CD4-positive, alpha-beta T cell treated with Interleukin-12 subunit alpha and Interleukin-12 subunit beta, for 1 hour (primary cell): Measurements from ENCODE around the gene MPEG1.
A peak's percentile ranks its signal among the peaks of the same experiment; 100 is the strongest.

Source experiments
- DNase-seq: peaks from one replicate; pipeline ENCODE4 v3.0.0-alpha.2; 2020

Gene MPEG1

DNA sequence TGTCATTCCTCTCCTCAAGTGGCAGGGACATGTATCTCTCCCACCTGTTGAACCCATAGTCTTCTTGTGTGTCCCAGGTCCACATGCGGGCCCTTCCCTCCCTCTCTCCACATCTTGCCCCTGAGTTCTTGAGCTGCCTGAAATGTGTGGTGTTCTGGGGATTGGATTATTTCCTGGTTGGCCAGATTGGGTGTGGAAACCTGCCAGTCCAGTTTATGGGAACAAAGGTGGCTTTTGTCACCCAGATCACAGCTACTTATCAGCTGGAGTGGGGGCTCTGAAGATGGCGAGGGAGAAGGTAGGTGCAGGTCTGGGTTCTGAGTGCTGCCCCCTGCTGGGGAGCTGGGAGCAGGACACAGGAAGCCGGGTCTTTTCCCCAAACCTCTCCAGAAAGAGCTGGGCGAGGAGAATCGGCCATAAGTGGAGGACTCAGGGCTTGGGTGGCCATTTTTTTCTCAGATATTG lies 26.6 kb downstream of the MPEG1 start:
- peak; percentile 58 for DNase-seq

DNA sequence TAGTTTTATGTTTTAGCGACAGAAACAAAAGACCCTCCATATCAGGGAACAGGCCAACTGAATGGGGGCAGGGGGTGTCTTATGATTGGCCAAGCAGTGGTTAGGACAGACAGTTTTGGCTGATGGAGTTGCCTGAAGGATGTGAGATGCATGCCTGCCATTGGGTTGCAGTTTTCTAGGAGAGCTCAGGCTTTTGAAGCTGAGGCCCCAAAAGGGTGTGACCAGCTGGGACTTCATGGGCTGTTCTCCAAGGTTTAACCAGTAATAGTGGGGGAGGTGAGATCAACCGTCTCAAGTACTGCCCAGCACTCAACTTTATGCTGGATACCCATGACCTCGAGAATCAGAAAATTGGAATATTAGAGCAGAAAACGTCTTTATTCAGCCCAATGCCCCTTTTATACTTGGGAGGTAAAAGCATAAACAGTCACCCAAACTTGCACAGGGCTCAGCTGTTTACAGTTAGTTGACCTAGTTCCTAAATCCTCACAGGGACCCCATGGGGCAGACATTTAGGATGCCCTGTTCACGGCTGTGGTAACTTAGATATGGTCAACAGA lies 27.3 kb downstream of the MPEG1 start:
- no peak for DNase-seq

DNA sequence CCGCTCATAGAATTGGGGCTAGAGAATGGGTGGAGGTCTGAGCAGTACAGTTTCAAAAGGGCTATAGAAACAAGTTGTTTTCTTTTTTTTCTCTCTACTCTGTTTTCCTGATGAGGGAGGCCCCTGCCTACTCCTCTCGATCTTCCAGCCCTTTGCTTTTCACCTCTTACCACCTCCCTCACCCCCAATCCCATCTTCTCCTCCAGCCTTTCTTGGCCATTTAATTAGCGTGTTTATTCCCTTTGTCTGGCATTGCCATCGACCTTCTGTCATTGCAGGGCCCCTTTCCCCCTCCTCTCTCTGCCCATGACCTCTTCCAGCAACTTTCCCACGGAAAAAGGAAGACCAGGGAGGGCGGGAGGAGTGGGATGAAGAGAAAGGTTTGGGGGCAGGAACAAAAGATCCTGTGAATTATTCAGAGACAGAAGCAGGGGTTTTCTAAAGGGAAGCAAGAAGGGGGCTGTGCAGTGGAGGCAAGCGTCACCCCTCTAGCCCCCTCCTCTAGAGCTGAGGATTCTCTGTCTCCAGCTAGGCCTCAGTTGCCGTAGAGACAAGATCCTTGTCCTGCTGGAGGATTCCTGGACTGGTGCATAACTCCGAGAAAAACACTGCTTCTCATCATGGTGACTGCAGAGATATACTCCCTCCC lies 27.9 kb downstream of the MPEG1 start:
- no peak for DNase-seq

DNA sequence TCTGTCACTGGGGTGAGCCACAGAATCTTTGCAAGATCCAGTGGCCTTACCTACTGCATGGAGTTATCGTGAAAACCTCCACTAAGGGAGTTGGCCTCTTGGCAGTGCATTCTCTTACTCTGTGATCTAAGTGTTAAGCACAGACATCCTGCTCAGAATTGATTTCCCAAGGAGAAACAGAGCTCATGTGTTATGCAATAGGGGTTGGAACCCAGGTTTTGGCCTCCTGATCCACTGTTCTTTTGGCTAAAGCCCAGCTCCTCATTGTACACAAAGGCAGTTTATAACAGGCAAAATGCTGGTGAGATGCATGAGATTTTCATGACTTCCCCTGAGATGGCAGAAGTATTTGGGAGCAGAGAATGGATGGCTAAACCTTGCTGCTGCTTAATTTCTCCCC lies 29.0 kb downstream of the MPEG1 start:
- no peak for DNase-seq

DNA sequence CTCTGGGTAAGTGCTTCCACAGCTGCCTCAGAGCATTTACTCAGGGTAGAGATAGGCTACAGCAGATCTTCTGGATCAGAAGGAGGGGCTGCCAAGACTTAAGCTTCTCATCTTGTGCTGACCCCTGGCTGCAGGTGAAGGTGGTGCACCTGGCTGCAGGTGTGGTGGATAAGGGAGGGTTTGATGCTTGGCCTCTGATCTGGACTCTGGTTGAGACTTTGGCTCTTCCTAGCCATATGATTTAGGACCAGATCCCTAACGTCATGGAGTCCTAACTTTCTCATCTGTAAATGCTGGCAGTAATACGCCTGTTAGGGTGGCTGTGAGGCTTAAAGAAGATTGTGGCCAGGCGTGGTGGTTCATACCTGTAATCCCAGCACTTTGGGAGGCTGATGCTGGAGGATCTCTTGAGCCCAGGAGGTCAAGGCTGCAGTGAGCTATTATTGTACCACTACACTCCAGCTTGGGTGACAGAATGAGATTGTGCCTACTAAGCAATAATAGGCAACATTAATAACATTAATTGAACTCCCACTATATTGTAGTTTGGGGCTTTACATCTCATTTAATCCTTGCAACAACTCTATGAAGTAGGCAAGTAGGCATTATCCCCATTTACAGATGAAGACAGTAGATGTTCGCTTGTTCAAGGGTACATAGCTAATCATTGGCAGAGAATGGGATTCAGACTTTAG lies 30.1 kb downstream of the MPEG1 start:
- peak; percentile 25 for DNase-seq

DNA sequence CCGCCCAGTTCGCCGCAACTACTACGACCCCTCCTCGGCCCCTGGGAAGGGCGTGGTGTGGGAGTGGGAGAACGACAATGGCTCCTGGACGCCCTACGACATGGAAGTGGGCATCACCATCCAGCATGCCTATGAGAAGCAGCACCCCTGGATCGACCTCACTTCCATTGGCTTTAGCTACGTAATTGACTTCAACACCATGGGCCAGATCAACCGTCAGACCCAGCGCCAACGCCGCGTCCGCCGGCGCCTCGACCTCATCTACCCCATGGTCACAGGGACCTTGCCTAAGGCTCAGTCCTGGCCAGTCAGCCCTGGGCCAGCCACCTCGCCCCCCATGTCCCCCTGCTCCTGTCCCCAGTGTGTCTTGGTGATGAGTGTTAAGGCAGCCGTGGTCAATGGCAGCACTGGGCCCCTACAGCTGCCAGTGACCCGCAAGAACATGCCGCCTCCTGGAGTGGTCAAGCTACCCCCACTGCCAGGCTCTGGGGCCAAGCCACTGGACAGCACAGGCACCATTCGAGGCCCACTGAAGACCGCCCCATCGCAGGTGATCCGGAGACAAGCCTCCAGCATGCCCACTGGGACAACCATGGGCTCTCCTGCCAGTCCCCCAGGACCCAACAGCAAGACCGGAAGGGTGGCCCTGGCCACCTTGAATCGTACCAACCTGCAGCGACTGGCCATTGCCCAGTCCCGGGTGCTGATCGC lies 30.8 kb downstream of the MPEG1 start:
- DNase-seq: no peak

DNA sequence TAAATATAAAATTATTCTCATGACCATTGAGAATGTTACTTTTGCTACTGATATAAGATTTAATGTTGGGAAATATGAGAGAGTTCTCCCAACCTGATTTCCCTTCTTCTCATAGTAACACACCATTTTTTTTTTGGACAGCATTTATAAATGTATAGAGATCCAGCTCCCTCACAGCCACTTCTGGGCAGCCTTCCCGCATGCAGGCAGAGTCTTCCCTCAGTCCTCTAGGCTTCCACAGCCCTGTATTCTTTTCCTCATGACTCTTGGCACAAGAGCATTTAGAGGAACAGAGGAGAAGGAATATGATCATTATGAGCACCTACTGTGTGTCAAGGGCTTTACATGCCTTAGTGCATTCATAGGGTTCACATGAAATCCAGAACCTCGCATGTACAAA lies 31.8 kb downstream of the MPEG1 start:
- no peak for DNase-seq

DNA sequence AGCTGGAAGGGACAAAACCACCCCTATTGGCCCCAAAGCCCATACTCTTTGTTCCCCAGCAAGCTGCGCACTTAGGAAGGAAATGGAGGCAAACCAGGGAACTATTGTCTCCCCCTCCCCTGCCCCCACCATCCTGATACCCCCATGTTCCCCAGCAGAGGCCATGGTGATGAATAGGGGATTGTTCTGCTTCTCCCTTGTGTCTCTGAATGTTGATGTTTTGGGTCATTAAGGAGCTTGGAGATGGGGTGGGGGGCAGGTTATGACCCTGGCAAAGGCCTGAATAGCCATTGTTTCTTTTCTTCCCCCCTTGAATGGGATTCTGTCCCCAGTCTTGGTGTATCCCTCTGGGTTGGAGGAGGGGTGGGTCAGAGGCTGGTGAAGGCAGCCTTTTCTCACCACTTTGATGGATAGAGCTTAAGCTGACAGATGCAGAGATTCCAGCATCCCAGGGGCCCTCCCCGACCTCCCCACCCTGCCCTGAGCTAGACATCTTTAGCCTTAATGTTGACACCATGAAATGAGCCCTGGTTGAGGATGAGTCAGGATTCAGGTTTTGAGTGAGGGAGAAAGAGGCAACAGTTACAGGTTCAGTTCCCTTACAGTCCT lies 32.5 kb downstream of the MPEG1 start:
- no peak for DNase-seq

DNA sequence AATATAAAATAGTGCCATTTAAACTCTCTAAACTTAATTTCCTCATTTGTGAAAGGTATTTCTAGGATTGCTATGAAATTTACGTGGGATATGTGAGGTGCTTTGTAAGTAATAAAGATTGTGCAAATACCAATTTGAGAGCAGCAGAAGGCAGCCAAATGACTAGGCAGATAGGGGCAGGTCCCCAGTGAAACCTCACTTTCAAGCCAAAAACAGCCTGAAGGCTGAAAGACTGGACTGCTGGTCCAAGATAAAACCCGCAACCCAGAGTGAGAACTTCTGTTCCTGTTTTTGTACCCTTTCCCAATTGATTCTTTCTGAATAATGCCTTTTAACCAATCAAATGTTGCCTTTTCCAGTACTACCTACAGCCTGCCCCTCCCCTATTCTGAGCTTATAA lies 33.6 kb downstream of the MPEG1 start:
- no peak for DNase-seq

DNA sequence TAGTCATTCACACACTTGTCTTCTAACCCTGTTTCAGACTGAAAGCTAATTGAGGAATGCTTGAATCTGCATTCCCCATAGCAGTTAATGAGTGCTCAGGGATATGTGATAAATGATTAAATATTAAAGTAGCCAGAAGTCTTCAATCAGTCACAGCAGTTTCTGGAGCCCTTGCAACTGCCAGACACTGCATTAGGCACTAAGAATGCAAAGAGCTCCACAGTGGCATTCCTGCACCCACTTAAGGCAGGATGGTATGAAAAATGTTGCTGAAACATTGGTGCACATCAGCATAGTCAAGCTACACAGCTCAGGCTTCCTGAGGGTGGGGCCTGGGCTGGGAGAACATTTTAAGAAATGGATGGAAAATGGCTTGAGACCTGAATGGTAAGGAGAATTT lies 34.3 kb downstream of the MPEG1 start:
- no peak for DNase-seq

DNA sequence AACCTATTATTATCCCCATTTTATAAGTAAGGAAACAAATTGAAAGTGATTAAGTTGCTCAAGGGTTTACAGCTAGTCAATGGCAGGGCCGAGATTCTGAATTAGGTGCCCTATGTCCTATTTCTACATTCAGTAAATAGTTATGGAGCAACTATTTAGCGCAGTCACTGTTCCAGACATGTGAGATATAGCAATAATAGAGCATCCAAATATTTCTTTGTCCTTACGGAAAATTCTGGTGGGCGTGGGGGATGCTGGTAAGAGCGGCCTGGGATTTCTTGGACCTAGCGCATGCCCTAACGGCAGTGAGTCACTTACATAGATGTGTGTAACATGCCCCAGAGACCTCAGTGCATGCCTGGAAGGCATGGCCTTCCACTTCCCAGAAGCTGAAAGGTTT lies 36.4 kb downstream of the MPEG1 start:
- no peak for DNase-seq

DNA sequence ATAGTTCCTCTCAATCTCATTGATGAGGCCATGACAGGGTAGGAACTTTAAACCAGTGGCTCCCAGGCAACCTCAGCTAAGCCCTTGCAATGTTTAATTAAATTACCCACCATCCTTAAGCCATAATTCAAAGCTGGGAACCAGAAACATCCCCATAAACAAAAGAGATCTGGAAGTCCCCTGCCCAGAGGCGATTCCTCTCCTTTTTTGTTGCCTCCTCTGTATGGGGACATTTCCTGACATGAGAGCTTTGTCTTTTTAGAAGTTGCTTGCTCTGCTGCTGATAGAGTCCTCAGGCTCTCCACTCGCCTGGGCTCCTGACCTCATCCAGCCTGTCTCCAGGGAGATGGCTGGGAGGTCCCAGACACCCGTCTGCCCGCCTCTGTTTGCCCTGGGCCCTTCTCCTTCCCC lies 37.6 kb downstream of the MPEG1 start:
- no peak for DNase-seq

DNA sequence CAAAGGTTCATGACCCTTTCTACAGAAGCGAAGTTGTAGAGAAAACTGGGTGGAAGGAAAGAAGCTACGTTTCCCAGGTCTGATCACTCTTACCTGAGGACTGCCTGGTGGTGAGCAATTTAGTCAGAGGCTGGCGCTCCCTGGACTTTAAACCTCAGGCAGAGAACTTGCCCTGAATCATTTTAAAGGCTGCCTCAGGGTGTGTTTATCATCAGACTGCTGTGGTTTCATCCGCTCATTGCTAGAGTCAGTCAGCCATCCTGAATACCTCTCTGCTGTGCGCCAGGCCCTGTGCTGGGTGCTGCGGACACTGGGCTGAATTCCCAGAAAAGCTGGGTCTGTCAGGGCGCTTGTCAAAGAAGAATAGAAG lies 38.1 kb downstream of the MPEG1 start:
- no peak for DNase-seq

DNA sequence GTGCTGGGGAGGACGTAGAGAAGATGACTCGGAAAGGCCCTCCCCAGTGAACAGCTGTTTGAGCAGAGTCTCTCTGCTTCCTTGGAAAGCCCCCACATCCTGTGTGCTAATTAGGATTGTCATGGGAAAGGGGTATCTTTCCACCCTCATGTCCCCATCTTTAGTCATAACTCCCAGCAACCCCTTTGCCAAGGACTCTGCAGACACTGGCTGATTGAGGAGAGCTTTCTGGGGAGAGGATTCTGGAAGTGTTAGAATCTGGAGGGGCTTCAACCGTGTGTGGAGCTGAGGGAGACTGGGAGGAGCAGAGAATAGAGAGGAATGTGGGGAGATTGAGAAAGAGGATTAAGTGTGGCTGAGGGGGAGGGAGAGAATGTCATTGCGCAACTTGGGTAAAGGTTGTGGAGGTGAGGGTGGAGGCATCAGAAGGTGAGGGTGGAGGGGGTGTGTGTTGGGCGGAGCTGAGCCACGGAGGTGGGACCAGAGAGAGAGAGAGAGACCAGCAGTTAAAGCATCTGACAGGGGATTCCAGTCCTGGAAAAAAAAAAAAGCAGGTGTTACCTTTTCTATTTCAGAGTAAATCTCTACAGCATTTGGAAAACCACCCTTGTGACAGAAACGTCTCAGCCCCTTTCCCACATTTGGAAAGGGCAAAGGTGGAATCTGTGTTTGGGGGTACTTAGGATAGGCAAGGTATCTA lies 38.6 kb downstream of the MPEG1 start:
- no peak for DNase-seq

DNA sequence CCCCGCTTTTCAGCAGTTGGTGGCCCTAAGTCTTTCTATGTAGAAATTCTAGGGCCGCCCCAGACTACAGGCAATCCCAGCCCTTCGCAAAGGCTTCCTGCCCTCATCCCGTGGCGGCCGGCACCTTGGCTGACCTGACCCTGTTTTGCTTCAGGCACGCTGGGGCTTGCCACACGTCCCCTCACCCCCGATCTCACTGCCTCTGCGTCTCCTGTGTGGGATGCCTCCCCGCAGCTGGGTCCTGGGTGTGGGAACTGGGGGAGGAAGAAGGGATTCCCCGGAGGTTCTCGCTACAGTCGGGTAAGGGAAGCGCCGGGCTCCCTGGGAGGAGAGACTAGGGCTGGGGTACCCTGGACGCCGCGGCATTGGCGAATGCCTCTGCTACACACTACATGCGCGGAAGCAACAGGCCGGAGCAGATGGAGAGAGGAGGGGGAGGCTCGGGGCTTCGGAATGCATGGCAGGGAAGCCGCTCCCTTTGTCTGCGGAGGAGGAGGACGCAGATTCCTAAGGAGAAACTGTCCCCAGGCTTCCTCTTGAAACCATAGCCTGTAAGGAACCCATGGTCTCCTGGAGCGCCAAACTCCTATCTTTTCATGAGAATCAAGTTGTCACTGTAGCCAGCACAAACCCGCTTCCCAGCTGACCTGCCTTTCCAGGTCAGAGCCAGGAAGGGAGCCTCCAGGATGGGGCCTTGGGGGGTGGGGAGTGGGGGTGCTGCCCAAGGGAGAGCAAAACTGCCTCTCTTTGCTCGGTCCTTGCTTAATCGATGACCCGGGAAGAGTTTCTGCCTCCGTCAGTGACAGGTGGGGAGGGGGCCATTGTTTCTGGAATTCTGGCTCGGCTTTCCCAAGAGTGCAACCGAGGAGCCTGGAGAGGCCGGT lies 39.4 kb downstream of the MPEG1 start:
- DNase-seq: no peak

DNA sequence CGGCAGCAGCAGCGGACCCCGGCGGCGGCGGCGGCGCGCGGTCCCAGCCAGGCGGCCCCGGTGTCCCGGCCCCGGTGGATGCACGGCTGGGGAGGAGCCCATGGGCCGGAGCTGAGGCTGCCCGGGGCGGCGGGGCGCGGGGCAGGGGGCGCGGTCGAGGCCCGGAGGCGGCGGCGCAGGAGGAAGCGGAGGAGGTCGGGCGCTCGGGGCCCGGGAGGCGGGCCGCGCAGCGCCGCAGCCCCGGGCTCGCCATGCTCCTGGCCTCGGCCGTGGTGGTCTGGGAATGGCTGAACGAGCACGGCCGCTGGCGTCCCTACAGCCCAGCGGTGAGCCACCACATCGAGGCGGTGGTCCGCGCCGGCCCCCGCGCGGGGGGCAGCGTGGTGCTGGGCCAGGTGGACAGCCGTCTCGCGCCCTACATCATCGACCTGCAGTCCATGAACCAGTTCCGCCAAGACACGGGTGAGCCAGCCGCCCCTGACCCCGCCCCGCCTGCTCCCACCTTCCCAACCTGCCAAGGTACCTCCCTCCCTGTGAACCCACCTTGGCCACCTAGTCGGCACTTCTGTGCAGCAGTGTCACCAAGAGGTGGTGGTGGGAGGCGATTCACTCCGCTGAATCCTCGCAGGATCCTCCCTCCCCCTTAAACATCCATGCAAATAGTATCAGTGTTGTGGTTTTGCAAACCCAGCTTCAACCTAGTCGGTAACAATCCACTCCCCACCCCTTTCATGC lies 40.2 kb downstream of the MPEG1 start:
- peak; percentile 23 for DNase-seq

DNA sequence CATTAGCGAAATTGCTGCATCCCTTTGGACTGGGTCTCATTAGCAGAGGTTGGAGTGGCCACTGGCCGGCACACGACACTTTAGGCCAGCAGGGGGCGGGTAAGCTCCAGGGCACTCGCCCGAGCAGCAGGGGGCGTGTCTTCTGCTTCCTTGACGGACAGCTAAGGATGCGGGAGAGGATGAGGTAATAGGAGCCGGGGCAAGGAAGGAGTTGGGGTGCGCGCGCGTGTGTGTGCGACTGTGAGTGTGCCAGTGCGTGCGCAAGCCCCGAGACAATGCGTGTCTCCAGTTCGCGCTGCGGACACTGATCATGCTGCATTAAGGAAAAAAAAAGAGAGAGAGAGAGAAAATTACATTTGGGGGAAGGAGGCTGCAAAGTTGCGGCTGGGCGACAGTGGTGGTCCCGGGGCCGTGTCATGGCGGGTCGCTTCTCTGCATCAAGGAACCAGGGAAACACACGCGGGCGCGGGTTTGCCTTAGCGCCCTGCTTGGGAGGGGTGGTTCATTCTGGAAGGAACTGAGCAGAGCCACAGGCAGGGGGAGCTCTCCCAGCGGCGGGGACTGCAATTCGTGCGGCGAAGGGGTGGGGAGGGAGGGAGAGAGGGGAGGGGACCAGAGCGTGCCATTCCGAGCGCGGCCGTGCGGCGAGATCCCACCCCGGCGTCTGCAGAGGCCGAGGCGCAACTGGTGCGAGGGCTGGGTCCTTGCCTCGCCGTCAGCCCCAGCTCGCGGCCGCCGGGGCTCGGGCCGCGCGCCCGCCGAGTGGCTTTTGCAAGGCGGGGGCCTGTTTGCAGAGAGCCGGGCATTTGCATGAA lies 41.0 kb downstream of the MPEG1 start, which contains the start of gene DTX4:
Gene DTX4 (plus strand): TSS at position 625 of the 815 bp plus-strand sequence. CDS start 464 bp downstream, outside the sequence.
- peak; percentile 89 for DNase-seq

DNA sequence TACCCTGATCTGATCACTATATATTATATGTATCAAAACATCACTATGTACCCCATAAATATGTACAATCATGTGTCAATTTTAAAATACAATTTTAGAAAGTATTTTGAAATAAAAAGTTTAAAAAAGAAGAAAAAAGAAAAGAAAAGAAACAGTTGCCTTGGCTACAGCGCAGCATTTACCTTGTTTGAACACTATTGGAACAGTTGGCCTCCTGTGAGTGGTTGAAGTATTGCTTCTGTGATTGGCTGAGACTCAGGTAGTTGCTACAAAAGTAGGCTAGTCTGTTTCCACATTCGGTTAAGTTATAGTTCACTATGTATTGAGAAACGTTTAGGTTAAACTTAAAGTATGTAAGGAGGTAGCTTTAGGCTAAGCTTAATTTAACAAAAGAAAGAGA lies 48.7 kb downstream of the MPEG1 start:
- no peak for DNase-seq
